ENCODE data around the gene ADAMTS1.

ADAMTS1 gene

DNA sequence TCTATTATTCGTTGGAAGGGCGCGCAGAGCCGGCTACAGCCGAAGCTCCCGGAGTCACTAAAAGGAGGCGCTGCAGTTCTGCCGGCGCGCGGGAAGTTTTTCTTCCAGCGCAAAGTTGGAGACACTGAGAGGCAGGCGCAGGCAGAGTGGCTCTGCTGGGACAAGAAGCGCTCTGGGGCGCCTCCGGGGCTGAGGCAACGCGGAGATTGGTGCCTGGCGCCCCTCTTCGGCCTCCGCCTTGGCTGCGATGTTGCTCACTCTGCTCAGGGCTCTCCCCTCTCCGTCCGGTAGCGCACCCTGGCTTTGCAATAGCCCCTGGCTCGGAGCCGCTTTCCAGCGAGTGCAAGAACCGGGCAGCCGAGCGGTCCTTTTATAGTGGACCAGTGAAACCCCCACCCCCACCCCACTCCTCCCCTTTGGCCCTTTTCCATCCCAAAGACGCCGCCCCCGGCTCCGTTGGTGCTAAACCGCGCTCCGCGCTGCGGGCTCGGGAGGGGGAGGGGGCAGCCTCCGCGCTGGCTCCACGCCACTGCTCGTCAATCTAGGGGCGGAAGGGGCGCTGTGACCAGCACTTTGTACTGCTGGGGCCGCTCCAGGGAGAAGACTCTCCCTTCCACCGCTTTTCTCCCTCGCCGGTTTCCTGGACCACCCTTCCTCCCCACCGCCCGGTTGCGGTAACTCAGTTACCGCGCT lies at the start of gene ADAMTS1 (continued):
- TF ChIP-seq, protein P1, sequence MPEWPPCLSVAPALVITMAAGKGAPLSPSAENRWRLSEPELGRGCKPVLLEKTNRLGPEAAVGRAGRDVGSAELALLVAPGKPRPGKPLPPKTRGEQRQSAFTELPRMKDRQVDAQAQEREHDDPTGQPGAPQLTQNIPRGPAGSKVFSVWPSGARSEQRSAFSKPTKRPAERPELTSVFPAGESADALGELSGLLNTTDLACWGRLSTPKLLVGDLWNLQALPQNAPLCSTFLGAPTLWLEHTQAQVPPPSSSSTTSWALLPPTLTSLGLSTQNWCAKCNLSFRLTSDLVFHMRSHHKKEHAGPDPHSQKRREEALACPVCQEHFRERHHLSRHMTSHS (tag by site-specific recombination; IDR thresholded peaks at IDR 0.05) = no peak
- TF ChIP-seq ZNF341 (tag by site-specific recombination; IDR thresholded peaks at IDR 0.05; ENCODE audit: low read depth) (peak; percentile 96), ZNF423 (tag by site-specific recombination; IDR thresholded peaks at IDR 0.05) (peak; percentile 74), ZBTB8A (tag by site-specific recombination; IDR thresholded peaks at IDR 0.05) (peak; percentile 75), REPIN1 (tag by site-specific recombination; IDR thresholded peaks at IDR 0.05; ENCODE audit: low read depth) (0 out of 2 replicates have a peak, but pooled peaks have one; percentile 37), ZNF19 (tag by site-specific recombination; IDR thresholded peaks at IDR 0.05; ENCODE audit: low read depth) (no peak), ZNF274 (IDR thresholded peaks at IDR 0.05; ENCODE audit: low read length) (no peak), ZNF274 (tag by site-specific recombination; IDR thresholded peaks at IDR 0.05; ENCODE audit: borderline replicate concordance) (no peak), ZNF266 (tag by site-specific recombination; IDR thresholded peaks at IDR 0.05; ENCODE audit: low read depth) (no peak), ZNF658 (tag by site-specific recombination; IDR thresholded peaks at IDR 0.05) (no peak), ZNF114 (tag by site-specific recombination; IDR thresholded peaks at IDR 0.05) (no peak), KLF8 (tag by site-specific recombination; IDR thresholded peaks at IDR 0.05) (peak; percentile 87), ZNF24 (tag by site-specific recombination; IDR thresholded peaks at IDR 0.05) (peak; percentile 28; the same call in 1 of the 2 replicates), ZNF121 (tag by site-specific recombination; IDR thresholded peaks at IDR 0.05) (no peak), ZFP69B (tag by site-specific recombination; IDR thresholded peaks at IDR 0.05) (peak; percentile 69; the same call in 1 of the 2 replicates), ZNF292 (tag by site-specific recombination; IDR thresholded peaks at IDR 0.05; ENCODE audit: borderline replicate concordance, low read depth) (no peak), HOXC10 (CRISPR knock-in tag; IDR thresholded peaks at IDR 0.05) (no peak; the same call in 1 of the 2 replicates), ZNF624 (tag by site-specific recombination; IDR thresholded peaks at IDR 0.05) (0 out of 2 replicates have a peak, but pooled peaks have one; percentile 40)
- TF ChIP-seq, protein P2, sequence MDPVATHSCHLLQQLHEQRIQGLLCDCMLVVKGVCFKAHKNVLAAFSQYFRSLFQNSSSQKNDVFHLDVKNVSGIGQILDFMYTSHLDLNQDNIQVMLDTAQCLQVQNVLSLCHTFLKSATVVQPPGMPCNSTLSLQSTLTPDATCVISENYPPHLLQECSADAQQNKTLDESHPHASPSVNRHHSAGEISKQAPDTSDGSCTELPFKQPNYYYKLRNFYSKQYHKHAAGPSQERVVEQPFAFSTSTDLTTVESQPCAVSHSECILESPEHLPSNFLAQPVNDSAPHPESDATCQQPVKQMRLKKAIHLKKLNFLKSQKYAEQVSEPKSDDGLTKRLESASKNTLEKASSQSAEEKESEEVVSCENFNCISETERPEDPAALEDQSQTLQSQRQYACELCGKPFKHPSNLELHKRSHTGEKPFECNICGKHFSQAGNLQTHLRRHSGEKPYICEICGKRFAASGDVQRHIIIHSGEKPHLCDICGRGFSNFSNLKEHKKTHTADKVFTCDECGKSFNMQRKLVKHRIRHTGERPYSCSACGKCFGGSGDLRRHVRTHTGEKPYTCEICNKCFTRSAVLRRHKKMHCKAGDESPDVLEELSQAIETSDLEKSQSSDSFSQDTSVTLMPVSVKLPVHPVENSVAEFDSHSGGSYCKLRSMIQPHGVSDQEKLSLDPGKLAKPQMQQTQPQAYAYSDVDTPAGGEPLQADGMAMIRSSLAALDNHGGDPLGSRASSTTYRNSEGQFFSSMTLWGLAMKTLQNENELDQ (tag by site-specific recombination; IDR thresholded peaks at IDR 0.05; ENCODE audit: low read depth) = no peak
- TF ChIP-seq, protein P3, sequence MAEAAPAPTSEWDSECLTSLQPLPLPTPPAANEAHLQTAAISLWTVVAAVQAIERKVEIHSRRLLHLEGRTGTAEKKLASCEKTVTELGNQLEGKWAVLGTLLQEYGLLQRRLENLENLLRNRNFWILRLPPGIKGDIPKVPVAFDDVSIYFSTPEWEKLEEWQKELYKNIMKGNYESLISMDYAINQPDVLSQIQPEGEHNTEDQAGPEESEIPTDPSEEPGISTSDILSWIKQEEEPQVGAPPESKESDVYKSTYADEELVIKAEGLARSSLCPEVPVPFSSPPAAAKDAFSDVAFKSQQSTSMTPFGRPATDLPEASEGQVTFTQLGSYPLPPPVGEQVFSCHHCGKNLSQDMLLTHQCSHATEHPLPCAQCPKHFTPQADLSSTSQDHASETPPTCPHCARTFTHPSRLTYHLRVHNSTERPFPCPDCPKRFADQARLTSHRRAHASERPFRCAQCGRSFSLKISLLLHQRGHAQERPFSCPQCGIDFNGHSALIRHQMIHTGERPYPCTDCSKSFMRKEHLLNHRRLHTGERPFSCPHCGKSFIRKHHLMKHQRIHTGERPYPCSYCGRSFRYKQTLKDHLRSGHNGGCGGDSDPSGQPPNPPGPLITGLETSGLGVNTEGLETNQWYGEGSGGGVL (tag by site-specific recombination; IDR thresholded peaks at IDR 0.05) = peak; percentile 82
- TF ChIP-seq, protein P4, sequence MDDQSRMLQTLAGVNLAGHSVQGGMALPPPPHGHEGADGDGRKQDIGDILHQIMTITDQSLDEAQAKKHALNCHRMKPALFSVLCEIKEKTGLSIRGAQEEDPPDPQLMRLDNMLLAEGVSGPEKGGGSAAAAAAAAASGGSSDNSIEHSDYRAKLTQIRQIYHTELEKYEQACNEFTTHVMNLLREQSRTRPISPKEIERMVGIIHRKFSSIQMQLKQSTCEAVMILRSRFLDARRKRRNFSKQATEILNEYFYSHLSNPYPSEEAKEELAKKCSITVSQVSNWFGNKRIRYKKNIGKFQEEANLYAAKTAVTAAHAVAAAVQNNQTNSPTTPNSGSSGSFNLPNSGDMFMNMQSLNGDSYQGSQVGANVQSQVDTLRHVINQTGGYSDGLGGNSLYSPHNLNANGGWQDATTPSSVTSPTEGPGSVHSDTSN (CRISPR knock-in tag; IDR thresholded peaks at IDR 0.05) = peak; percentile 11; the same call in 1 of the 2 replicates
- TF ChIP-seq, protein P5, sequence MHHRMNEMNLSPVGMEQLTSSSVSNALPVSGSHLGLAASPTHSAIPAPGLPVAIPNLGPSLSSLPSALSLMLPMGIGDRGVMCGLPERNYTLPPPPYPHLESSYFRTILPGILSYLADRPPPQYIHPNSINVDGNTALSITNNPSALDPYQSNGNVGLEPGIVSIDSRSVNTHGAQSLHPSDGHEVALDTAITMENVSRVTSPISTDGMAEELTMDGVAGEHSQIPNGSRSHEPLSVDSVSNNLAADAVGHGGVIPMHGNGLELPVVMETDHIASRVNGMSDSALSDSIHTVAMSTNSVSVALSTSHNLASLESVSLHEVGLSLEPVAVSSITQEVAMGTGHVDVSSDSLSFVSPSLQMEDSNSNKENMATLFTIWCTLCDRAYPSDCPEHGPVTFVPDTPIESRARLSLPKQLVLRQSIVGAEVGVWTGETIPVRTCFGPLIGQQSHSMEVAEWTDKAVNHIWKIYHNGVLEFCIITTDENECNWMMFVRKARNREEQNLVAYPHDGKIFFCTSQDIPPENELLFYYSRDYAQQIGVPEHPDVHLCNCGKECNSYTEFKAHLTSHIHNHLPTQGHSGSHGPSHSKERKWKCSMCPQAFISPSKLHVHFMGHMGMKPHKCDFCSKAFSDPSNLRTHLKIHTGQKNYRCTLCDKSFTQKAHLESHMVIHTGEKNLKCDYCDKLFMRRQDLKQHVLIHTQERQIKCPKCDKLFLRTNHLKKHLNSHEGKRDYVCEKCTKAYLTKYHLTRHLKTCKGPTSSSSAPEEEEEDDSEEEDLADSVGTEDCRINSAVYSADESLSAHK (tag by site-specific recombination; IDR thresholded peaks at IDR 0.05) = peak; percentile 92
- TF ChIP-seq, protein P6, sequence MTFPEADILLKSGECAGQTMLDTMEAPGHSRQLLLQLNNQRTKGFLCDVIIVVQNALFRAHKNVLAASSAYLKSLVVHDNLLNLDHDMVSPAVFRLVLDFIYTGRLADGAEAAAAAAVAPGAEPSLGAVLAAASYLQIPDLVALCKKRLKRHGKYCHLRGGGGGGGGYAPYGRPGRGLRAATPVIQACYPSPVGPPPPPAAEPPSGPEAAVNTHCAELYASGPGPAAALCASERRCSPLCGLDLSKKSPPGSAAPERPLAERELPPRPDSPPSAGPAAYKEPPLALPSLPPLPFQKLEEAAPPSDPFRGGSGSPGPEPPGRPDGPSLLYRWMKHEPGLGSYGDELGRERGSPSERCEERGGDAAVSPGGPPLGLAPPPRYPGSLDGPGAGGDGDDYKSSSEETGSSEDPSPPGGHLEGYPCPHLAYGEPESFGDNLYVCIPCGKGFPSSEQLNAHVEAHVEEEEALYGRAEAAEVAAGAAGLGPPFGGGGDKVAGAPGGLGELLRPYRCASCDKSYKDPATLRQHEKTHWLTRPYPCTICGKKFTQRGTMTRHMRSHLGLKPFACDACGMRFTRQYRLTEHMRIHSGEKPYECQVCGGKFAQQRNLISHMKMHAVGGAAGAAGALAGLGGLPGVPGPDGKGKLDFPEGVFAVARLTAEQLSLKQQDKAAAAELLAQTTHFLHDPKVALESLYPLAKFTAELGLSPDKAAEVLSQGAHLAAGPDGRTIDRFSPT (tag by site-specific recombination; IDR thresholded peaks at IDR 0.05) = peak; percentile 96
- TF ChIP-seq, protein P7, sequence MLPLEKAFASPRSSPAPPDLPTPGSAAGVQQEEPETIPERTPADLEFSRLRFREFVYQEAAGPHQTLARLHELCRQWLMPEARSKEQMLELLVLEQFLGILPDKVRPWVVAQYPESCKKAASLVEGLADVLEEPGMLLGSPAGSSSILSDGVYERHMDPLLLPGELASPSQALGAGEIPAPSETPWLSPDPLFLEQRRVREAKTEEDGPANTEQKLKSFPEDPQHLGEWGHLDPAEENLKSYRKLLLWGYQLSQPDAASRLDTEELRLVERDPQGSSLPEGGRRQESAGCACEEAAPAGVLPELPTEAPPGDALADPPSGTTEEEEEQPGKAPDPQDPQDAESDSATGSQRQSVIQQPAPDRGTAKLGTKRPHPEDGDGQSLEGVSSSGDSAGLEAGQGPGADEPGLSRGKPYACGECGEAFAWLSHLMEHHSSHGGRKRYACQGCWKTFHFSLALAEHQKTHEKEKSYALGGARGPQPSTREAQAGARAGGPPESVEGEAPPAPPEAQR (tag by site-specific recombination; IDR thresholded peaks at IDR 0.05) = no peak
- TF ChIP-seq, protein P8, sequence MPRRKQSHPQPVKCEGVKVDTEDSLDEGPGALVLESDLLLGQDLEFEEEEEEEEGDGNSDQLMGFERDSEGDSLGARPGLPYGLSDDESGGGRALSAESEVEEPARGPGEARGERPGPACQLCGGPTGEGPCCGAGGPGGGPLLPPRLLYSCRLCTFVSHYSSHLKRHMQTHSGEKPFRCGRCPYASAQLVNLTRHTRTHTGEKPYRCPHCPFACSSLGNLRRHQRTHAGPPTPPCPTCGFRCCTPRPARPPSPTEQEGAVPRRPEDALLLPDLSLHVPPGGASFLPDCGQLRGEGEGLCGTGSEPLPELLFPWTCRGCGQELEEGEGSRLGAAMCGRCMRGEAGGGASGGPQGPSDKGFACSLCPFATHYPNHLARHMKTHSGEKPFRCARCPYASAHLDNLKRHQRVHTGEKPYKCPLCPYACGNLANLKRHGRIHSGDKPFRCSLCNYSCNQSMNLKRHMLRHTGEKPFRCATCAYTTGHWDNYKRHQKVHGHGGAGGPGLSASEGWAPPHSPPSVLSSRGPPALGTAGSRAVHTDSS (tag by site-specific recombination; IDR thresholded peaks at IDR 0.05) = peak; percentile 45; the same call in 1 of the 2 replicates

Data from HEK293 (cell line).